ENCODE measurements around the gene SYNE1. TPM values are rescaled to one million over a fixed set of nuclear protein-coding genes. Genes with fewer than 3 reads are reported as not detected.

Gene SYNE1
- total and polyA plus RNA-seq, 10 donors: 27.8 to 336 (median 247) TPM

DNA sequence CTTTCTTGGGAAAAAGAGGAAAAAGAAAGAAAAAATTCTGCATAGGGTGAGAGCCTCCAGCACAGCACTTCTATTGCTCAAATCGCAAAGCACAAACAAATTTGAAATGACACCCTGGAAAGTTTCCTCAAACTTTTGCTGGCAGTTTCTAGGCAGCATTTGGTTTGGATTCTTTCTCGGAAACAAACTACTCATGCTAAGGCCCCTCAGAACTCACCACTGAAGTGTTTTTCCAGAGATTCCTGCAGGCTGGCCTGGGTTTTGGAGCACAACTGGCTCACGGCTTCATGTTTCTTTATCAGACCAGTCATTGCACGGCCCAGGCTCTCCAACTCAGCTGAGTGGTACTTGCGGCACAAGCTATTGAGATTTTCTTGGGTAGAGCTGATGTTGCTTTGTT, 237.8 kb downstream of the SYNE1 start:
- peaks cover 0 to 100% (median 12%) of the 10 kb centered on the region in 6 donors for H3K36me3 ChIP-seq
- TF ChIP-seq POLR2A (IDR thresholded peaks at IDR 0.05) (no peak), POLR2AphosphoS5 (IDR thresholded peaks at IDR 0.05) (no peak)
- TF ChIP-seq, protein P1, sequence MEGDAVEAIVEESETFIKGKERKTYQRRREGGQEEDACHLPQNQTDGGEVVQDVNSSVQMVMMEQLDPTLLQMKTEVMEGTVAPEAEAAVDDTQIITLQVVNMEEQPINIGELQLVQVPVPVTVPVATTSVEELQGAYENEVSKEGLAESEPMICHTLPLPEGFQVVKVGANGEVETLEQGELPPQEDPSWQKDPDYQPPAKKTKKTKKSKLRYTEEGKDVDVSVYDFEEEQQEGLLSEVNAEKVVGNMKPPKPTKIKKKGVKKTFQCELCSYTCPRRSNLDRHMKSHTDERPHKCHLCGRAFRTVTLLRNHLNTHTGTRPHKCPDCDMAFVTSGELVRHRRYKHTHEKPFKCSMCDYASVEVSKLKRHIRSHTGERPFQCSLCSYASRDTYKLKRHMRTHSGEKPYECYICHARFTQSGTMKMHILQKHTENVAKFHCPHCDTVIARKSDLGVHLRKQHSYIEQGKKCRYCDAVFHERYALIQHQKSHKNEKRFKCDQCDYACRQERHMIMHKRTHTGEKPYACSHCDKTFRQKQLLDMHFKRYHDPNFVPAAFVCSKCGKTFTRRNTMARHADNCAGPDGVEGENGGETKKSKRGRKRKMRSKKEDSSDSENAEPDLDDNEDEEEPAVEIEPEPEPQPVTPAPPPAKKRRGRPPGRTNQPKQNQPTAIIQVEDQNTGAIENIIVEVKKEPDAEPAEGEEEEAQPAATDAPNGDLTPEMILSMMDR (IDR thresholded peaks at IDR 0.05 in 8 of 11, conservative IDR thresholded peaks at IDR 0.05 in 3 of 11): no peak
- no peaks in the 10 kb centered on the region for H3K4me1 ChIP-seq
- intact Hi-C loops (cut with DNase I; ENCODE audit: low total_unique reads): no loop called here
- 87 to 96% (median 93%) methylated on average over 5 of the region's 5 CpGs for WGBS, 5 donors
- no peak for DNase-seq
- H3K27ac ChIP-seq: no peak overlapping the region
- H3K9me3 ChIP-seq: no peaks in the 10 kb centered on the region
- no peak overlapping the region for H3K4me3 ChIP-seq
- no peaks in the 10 kb centered on the region for H3K27me3 ChIP-seq (replicated peaks in 1 of 7)

DNA sequence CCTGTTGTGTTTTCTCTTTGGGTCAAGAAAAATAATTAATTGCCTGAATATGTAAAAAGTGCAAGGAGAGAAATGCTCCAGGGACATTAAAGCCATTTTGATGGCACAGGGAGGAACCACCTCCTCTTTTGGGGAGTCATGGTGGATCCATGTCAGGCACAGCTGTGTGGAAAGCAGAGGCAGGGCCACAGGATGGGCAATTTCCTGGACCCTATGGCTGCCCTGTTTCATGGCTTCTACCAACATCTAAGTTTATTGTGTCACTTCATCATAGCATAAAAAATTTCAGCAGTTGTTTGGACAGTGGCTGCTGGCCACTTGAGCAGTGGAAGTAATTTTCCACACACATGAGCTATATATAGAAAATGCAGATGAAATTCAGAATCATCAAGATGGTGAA, 238.2 kb downstream of the SYNE1 start:
- TF ChIP-seq POLR2A (IDR thresholded peaks at IDR 0.05): no peak
- TF ChIP-seq, protein P1 (IDR thresholded peaks at IDR 0.05 in 8 of 11, conservative IDR thresholded peaks at IDR 0.05 in 3 of 11): no peak
- no peak for TF ChIP-seq POLR2AphosphoS5 (IDR thresholded peaks at IDR 0.05)
- H3K27ac ChIP-seq: no peak overlapping the region

DNA sequence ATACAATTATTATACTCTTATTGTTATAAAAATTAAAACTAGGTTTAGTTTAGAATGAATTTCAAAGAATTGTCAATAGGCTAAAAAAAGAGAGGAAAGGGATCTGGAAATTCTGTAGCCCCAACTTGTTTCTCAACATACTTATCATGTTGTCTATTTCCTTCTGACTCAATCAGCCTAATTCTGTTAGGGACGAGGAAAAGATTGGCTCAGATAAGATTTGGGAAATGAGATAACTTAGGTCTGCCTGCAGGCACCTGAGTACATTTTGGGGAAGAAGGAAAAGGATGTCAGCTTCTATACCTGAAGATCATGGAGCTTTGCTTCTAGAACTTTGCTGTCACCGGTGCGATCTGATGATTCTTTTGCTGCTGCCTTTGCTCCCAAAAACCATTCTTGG, 238.8 kb downstream of the SYNE1 start:
- no peaks in the 10 kb centered on the region for H3K4me1 ChIP-seq
- H3K4me3 ChIP-seq: no peak overlapping the region
- TF ChIP-seq POLR2AphosphoS5 (IDR thresholded peaks at IDR 0.05) (no peak), POLR2A (IDR thresholded peaks at IDR 0.05) (no peak)
- TF ChIP-seq, protein P1 (IDR thresholded peaks at IDR 0.05 in 8 of 11, conservative IDR thresholded peaks at IDR 0.05 in 3 of 11): no peak
- DNase-seq: no peak
- no peak overlapping the region for H3K27ac ChIP-seq
- WGBS, 5 donors: 80 to 96% (median 86%) methylated on average over 3 of the region's 3 CpGs
- H3K9me3 ChIP-seq: no peaks in the 10 kb centered on the region
- H3K36me3 ChIP-seq: peaks cover 0 to 100% (median 14%) of the 10 kb centered on the region in 6 donors
- H3K27me3 ChIP-seq (replicated peaks in 1 of 7): no peaks in the 10 kb centered on the region
- intact Hi-C loops (cut with DNase I; ENCODE audit: low total_unique reads): no loop called here

More for the DNA sequence above, 238.2 kb downstream of the SYNE1 start:
- Histone ChIP-seq H3K27me3 (replicated peaks in 1 of 7) (no peaks in the 10 kb centered on the region), H3K9me3 (no peaks in the 10 kb centered on the region), H3K4me1 (no peaks in the 10 kb centered on the region), H3K4me3 (no peak overlapping the region), H3K36me3 (peaks cover 0 to 100% (median 14%) of the 10 kb centered on the region in 6 donors)
- intact Hi-C loops (cut with DNase I; ENCODE audit: low total_unique reads): no loop called here
- DNase-seq: no peak

DNA sequence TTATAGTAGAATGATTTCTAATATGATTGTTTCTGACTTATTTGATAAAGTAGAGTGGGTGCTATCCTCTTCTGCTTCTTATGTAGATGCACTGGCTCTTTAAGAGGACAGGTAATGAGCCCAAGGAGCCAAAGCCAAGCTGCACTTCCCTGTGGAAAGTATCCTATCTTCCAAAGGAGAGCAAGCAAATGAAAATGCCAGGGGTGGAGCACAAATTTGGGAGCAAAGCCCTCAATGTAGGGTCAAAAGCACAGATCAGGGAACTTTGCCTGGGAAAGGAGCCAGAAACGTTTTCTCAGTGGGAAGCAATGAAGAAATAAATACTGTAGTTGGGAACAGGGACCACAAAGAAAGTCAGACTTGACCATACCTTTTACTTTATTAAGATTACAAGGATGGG, 242.9 kb downstream of the SYNE1 start:
- H3K4me3 ChIP-seq: no peak overlapping the region
- TF ChIP-seq, protein P1 (IDR thresholded peaks at IDR 0.05 in 8 of 11, conservative IDR thresholded peaks at IDR 0.05 in 3 of 11): no peak
- no peak for TF ChIP-seq POLR2A (IDR thresholded peaks at IDR 0.05)
- no peak for TF ChIP-seq POLR2AphosphoS5 (IDR thresholded peaks at IDR 0.05)
- DNase-seq: no peak
- peaks cover 0 to 98% (median 9%) of the 10 kb centered on the region in 6 donors for H3K36me3 ChIP-seq
- no peaks in the 10 kb centered on the region for H3K27me3 ChIP-seq (replicated peaks in 1 of 7)
- intact Hi-C loops (cut with DNase I; ENCODE audit: low total_unique reads): no loop called here
- no peak overlapping the region for H3K27ac ChIP-seq
- WGBS, 5 donors: 32 to 55% (median 42%) methylated on average over 1 of the region's 1 CpG
- H3K4me1 ChIP-seq: no peaks in the 10 kb centered on the region
- H3K9me3 ChIP-seq: no peaks in the 10 kb centered on the region
